Subcutaneous adipose tissue (tissue), 4 donors: ENCODE measurements around the gene PGA4. TPM values are rescaled to one million over a fixed set of nuclear protein-coding genes. Genes with fewer than 3 reads are reported as not detected.

Experiments used
- total RNA-seq, 4 donors: library from RNA; depleted of rRNA; stranded (reverse); fragments of >200 nt; gene quantifications; one replicate each; pipeline ENCODE4 v1.1.0, GENCODE V29; 2016
- TF ChIP-seq, protein P1 (sequence below): fragments of 450-650 bp; IDR thresholded peaks from one replicate; pipeline ENCODE4 v1.5.1; 2016; ENCODE audit warnings: low read depth, mild to moderate bottlenecking, control low read depth, antibody characterized with exemption, moderate library complexity

The PGA4 gene
- total RNA-seq, 4 donors from 2014 or later, result 1.3 to 44.5 (median 24.4) TPM

DNA sequence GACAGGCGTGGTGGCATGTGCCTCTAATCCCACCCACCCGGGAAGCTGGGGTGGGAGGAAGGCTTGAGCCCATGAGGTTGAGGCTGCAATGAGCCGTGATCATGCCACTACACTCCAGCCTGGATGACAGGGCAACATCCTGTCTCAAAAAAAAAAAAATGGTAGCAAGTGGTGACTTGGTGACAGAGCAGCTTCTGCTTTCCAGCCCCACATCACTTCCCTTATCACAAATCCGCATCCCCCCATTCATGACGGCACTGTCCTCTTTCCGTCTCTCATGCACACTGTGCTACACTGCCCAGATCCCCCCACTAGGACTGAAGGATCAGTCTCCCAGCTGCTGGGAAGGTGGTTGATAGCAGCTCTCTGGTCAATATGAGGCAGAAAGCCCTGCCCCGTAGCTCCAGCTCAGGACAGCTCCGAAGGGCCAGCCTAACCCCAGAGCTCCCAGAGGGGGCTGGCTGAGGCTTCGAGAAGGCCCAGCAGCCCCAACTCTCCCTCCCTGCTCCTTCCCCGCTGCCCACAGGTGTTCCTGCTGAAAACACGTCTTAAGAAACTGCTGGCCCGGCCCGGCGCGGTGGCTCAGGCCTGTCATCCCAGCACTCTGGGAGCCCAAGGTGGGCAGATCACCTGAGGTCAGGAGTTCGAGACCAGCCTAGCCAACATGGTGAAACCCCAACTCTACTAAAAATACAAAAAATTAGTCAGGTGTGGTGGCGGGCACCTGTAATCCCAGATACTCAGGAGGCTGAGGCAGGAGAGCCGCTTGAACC is 34.7 kb downstream of the PGA4 start:
- TF ChIP-seq, protein P1, sequence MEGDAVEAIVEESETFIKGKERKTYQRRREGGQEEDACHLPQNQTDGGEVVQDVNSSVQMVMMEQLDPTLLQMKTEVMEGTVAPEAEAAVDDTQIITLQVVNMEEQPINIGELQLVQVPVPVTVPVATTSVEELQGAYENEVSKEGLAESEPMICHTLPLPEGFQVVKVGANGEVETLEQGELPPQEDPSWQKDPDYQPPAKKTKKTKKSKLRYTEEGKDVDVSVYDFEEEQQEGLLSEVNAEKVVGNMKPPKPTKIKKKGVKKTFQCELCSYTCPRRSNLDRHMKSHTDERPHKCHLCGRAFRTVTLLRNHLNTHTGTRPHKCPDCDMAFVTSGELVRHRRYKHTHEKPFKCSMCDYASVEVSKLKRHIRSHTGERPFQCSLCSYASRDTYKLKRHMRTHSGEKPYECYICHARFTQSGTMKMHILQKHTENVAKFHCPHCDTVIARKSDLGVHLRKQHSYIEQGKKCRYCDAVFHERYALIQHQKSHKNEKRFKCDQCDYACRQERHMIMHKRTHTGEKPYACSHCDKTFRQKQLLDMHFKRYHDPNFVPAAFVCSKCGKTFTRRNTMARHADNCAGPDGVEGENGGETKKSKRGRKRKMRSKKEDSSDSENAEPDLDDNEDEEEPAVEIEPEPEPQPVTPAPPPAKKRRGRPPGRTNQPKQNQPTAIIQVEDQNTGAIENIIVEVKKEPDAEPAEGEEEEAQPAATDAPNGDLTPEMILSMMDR, result no peak

DNA sequence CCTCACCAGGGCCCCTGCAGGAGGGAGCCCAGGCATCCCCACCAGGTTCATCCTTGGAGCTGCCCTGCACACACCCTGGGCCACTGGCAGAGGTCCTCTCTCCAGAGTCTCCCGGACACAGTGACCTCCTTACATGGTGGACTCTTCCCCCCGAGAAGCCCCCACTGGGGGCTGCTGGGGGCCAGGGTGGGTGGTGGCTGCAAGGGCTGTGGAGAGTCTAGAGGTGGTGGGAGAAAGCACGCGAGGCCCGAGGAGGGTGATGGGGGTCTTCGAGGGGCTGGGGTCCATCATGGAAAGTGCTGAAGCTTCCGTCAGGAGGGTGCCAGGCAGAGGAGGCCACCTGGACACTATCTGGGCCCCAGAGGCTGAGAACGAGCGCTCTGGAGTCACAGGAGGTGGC is 36.4 kb downstream of the PGA4 start:
- TF ChIP-seq, protein P1, result no peak

GRCh38 chr11:61259363-61259762 is 37.2 kb downstream of the PGA4 start:
- TF ChIP-seq, protein P1, result no peak

DNA sequence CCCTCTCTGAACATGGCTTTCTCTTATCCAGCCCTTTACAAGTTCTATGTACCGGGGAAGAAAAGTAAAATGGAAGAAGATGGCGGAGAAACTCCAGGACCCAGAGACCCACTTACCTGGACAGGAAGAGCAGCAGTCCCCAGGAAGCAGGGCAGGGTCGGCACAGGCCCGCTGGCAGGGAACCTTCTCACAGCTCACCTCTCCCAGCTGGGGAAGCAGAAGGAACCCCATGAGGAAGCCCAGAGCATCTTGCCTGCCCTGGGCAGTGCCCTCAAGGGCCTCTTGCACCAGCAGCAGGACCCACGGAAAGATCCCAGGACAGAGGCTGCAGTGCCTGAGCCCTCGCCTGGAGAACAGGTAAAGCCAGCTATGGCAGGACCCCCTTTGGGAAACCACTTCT is 42.2 kb downstream of the PGA4 start:
- TF ChIP-seq, protein P1, result no peak

GRCh38 chr11:61264795-61265194 is 42.6 kb downstream of the PGA4 start:
- TF ChIP-seq, protein P1, result no peak

- TF ChIP-seq, protein P1, result no peak
Measured at GRCh38 chr11:61265357-61265756, 43.2 kb downstream of the PGA4 start.

- TF ChIP-seq, protein P1, result no peak
Measured at GRCh38 chr11:61266602-61267001, 44.5 kb downstream of the PGA4 start.
